ENCODE measurements around the gene CPVL. TPM values are rescaled to one million over a fixed set of nuclear protein-coding genes. Genes with fewer than 3 reads are reported as not detected.

The CPVL gene
- total and polyA plus RNA-seq, 2 of the 8 experiments (the other 6 are each of a cell fraction or from before 2014, with no cell fraction given), result 40.0 to 55.0 TPM

DNA sequence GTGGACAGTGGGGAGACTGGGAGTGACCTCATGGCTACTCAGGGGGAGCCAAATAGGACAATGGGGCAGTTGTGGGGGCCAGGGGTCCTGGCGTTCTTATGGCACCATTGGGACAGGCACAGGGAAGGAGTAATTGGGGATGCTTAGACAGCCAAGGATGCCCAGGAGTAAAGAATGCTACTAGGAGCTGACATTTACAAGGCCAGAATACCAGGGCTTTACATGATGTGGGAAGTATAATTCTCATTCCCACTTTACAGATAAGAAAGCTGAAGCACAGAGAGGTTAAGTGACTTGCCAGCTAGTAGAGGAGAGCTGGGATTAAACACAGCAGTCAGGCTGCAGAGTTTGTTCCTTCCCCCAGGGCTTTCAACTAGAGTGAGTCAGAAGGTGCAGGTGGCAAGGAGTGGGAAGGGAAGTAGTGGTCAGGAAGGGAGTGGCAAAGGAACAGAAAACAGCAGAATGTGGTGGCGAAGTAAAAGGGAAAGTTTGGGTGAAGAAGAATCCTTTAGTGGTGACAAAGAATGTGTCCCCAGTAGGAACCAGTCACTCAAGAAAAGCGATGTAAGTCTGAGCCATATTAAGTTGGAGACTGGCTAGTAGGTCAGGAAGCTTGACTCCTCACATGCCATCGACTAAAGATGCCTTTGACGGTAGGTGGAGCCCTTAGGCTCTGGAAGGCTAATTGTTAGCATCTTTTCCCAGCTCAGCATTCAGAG is 32.8 kb downstream of the CPVL start:
- Histone ChIP-seq H2BK20ac (ENCODE audit: low read length) (no peak overlapping the region), H2AK5ac (ENCODE audit: low read depth, low read length) (no peak overlapping the region), H4K5ac (ENCODE audit: insufficient read length, low read depth, low read length) (no peak overlapping the region), H3K27me3 (replicated peaks in 1 of 4; ENCODE audit: control insufficient read depth in 3 of 4, extremely low read depth in 1 of 4, insufficient read depth in 3 of 4, low read length in 3 of 4) (no peaks in the 10 kb centered on the region), H2BK5ac (ENCODE audit: low read depth, low read length) (0 out of 2 replicates have a peak overlapping the region, but pooled peaks have one; percentile 26), H4K8ac (ENCODE audit: extremely low read depth, insufficient read depth, low read length) (no peak overlapping the region), H3K4me3 (ENCODE audit: extremely low read depth in 1 of 4, insufficient read depth in 2 of 4, low read depth in 3 of 4, low read length in 4 of 4) (no peak overlapping the region), H3K4me2 (ENCODE audit: insufficient read depth in 1 of 2, low read depth in 2 of 2, low read length in 2 of 2) (no peak overlapping the region), H3K56ac (replicated peaks; ENCODE audit: insufficient read length, low read depth, low read length) (no peak overlapping the region), H3K4me1 (replicated peaks in 1 of 4; ENCODE audit: control insufficient read depth in 3 of 4, insufficient read depth in 4 of 4, low read length in 3 of 4) (peaks cover 2 to 3% (median 3%) of the 10 kb centered on the region in 4 experiments; a peak in 4 of 7 replicates), H3K36me3 (ENCODE audit: control insufficient read depth in 2 of 4, insufficient read depth in 4 of 4, low read length in 3 of 4) (peaks cover 0 to 2% (median 0%) of the 10 kb centered on the region in 4 experiments; a peak in 1 of 8 replicates), H3K14ac (ENCODE audit: insufficient read length) (no peak overlapping the region), H3K79me2 (ENCODE audit: control insufficient read depth in 1 of 2, insufficient read depth in 2 of 2, low read length in 2 of 2) (no peaks in the 10 kb centered on the region), H4K91ac (replicated peaks; ENCODE audit: insufficient read length, low read length) (no peak overlapping the region), H4K20me1 (replicated peaks in 1 of 2; ENCODE audit: control insufficient read depth in 1 of 2, insufficient read depth in 2 of 2, low read length in 2 of 2) (no peaks in the 10 kb centered on the region), H3K27ac (ENCODE audit: low read depth, low read length) (no peak overlapping the region), H3K9me3 (ENCODE audit: insufficient read depth in 2 of 2, low read depth in 1 of 2, low read length in 1 of 2) (no peaks in the 10 kb centered on the region), H3K18ac (ENCODE audit: extremely low read depth, low read length) (no peak overlapping the region), H3K23me2 (ENCODE audit: low read depth, low read length) (no peaks in the 10 kb centered on the region), H3K4ac (replicated peaks; ENCODE audit: insufficient read length, low read depth, low read length) (no peak overlapping the region), H2BK15ac (ENCODE audit: low read length) (peak overlapping the region; percentile 36; the same call in 1 of the 2 replicates), H2AFZ (ENCODE audit: low read length) (no peak overlapping the region), H2BK120ac (replicated peaks; ENCODE audit: low read depth, low read length) (no peak overlapping the region), H2BK12ac (ENCODE audit: low read depth, low read length) (no peak overlapping the region; the same call in 1 of the 2 replicates), H3K9ac (replicated peaks in 1 of 4; ENCODE audit: extremely low read depth in 1 of 4, low read depth in 3 of 4, low read length in 3 of 4) (no peak overlapping the region), H3K79me1 (ENCODE audit: low read depth, low read length) (peaks cover 2% of the 10 kb centered on the region; the same call in 1 of the 2 replicates), H3K23ac (ENCODE audit: insufficient read length) (no peak overlapping the region)
- ChIA-PET CTCF (ENCODE audit: partially characterized antibody) (interaction anchor here (0.7 to 28.4 kb wide), 34 partner anchors 7 to 475 kb away, joined by 3 to 692 read pairs (median 4); partner anchors contain the start of gene TRIL), POLR2A (ENCODE audit: partially characterized antibody) (no interaction called here)
- FAIRE-seq (peak; percentile 91), DNase-seq (ENCODE audit: low read depth in 1 of 2, low spot score in 2 of 2) (peak in 1 of 2 experiments; percentile 27)
- WGBS, 2 experiments (ENCODE audit: extremely low coverage in 1 of 2, insufficient coverage in 1 of 2, insufficient read length in 1 of 2, insufficient replicate concordance in 2 of 2, low coverage in 1 of 2, low lambda C conversion rate in 2 of 2, missing lambda C conversion rate in 1 of 2), result 59% methylated on average over 5 of the region's 5 CpGs; no CpG with 5 or more reads in 1 of the 2 experiments
- TF ChIP-seq SUZ12 (IDR thresholded peaks at IDR 0.05; ENCODE audit: low read length) (no peak), RXRA (IDR thresholded peaks at IDR 0.05; ENCODE audit: insufficient read depth, low read depth, low read length) (no peak), MAFK (IDR thresholded peaks at IDR 0.05; ENCODE audit: low read depth, low read length) (0 out of 2 replicates have a peak, but pooled peaks have one; percentile 16), RAD21 (IDR thresholded peaks at IDR 0.05 in 1 of 2, conservative IDR thresholded peaks at IDR 0.05 in 1 of 2; ENCODE audit: low read depth in 2 of 2, low read length in 2 of 2) (peak; percentile 80 to 83), EZH2 (IDR thresholded peaks at IDR 0.05; ENCODE audit: low read depth, low read length, severe bottlenecking) (no peak), POU5F1 (IDR thresholded peaks at IDR 0.05; ENCODE audit: low read depth, low read length) (no peak)
- TF ChIP-seq, protein P1, sequence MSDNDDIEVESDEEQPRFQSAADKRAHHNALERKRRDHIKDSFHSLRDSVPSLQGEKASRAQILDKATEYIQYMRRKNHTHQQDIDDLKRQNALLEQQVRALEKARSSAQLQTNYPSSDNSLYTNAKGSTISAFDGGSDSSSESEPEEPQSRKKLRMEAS (IDR thresholded peaks at IDR 0.05), result no peak
- TF ChIP-seq, protein P2, sequence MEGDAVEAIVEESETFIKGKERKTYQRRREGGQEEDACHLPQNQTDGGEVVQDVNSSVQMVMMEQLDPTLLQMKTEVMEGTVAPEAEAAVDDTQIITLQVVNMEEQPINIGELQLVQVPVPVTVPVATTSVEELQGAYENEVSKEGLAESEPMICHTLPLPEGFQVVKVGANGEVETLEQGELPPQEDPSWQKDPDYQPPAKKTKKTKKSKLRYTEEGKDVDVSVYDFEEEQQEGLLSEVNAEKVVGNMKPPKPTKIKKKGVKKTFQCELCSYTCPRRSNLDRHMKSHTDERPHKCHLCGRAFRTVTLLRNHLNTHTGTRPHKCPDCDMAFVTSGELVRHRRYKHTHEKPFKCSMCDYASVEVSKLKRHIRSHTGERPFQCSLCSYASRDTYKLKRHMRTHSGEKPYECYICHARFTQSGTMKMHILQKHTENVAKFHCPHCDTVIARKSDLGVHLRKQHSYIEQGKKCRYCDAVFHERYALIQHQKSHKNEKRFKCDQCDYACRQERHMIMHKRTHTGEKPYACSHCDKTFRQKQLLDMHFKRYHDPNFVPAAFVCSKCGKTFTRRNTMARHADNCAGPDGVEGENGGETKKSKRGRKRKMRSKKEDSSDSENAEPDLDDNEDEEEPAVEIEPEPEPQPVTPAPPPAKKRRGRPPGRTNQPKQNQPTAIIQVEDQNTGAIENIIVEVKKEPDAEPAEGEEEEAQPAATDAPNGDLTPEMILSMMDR (IDR thresholded peaks at IDR 0.05; ENCODE audit: control extremely low read depth in 1 of 3, insufficient read depth in 1 of 3, low read depth in 1 of 3, low read length in 3 of 3), result peak; percentile 21 to 76 (median 67)

Measured in H1 (cell line).